ENCODE data around the gene TTC27. TPM values are rescaled to one million over a fixed set of nuclear protein-coding genes. Genes with fewer than 3 reads are reported as not detected.

TTC27 gene
- total RNA-seq, 1 donor from 2014 or later, result 7.5 TPM

GRCh38 chr2:32849456-32850194, 221.8 kb downstream of the TTC27 start:
- Histone ChIP-seq H3K27ac (replicated peaks) (peak overlapping the region; percentile 32), H3K4me3 (no peak overlapping the region), H3K4me1 (no peaks in the 10 kb centered on the region), H3K9me3 (replicated peaks) (no peaks in the 10 kb centered on the region), H3K27me3 (ENCODE audit: low read depth) (no peaks in the 10 kb centered on the region), H3K36me3 (no peaks in the 10 kb centered on the region)
- TF ChIP-seq, protein P1, sequence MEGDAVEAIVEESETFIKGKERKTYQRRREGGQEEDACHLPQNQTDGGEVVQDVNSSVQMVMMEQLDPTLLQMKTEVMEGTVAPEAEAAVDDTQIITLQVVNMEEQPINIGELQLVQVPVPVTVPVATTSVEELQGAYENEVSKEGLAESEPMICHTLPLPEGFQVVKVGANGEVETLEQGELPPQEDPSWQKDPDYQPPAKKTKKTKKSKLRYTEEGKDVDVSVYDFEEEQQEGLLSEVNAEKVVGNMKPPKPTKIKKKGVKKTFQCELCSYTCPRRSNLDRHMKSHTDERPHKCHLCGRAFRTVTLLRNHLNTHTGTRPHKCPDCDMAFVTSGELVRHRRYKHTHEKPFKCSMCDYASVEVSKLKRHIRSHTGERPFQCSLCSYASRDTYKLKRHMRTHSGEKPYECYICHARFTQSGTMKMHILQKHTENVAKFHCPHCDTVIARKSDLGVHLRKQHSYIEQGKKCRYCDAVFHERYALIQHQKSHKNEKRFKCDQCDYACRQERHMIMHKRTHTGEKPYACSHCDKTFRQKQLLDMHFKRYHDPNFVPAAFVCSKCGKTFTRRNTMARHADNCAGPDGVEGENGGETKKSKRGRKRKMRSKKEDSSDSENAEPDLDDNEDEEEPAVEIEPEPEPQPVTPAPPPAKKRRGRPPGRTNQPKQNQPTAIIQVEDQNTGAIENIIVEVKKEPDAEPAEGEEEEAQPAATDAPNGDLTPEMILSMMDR (IDR thresholded peaks at IDR 0.05; ENCODE audit: borderline replicate concordance), result no peak
- DNase-seq, result no peak
- intact Hi-C loops (cut with micrococcal nuclease), result no loop called here

DNA sequence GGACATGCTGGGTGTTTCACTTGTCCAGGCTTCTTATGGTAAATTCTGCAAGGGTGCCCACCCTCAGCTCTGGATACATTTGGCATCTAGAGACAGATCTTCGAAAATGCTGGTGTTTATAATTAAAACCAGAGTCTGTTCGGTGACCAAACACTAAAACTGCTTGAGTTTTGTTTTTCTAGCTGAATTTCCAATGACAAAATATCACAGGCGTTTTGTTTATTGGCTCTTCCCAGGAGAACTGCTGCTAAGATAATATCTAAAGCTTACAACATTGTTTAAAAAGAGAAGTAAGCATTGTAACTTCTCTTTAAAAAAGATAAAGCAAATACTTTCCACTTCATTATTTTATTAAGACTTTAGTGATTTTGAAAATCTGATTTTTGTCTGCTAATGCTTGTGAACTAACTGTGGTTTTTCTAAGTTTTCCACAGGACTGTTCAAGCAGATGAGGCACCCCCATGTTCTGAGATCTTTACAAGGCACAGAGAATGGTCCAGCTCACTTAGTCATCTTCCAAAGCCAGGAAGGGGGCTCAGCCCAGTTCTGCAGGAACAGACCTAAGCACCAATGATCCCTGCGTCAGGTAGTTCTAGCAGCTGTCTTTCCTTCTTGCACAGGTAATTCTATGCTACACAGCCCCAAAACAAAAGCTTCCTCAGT, 224.1 kb downstream of the TTC27 start:
- no peak overlapping the region for H3K4me3 ChIP-seq
- no peaks in the 10 kb centered on the region for H3K36me3 ChIP-seq
- no peaks in the 10 kb centered on the region for H3K4me1 ChIP-seq
- intact Hi-C loops (cut with micrococcal nuclease), result no loop called here
- H3K27ac ChIP-seq (replicated peaks), result no peak overlapping the region
- TF ChIP-seq, protein P1 (IDR thresholded peaks at IDR 0.05; ENCODE audit: borderline replicate concordance), result no peak
- no peaks in the 10 kb centered on the region for H3K9me3 ChIP-seq (replicated peaks)
- DNase-seq, result no peak
- no peaks in the 10 kb centered on the region for H3K27me3 ChIP-seq (ENCODE audit: low read depth)

DNA sequence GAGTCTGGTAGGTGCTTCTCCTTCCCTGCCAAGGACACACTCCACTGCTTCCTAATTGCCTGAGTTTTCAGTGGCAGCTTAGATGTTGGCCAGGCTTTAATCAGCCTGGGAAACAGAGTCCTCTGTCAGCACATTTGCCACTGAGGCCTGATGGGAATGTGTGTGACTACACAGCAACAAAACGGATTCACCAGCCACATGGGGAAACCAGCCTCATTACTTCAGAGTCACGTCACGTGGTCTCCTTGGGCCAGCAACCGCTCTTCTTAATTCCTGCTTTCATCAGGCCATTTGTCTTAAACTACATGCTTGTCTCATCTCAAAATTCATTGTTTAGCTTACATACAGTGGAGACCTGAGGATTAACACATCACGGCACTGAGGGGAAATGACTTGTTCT, 225.0 kb downstream of the TTC27 start:
- H3K27ac ChIP-seq (replicated peaks), result no peak overlapping the region
- H3K36me3 ChIP-seq, result no peaks in the 10 kb centered on the region
- DNase-seq, result no peak
- intact Hi-C loops (cut with micrococcal nuclease), result no loop called here
- no peaks in the 10 kb centered on the region for H3K9me3 ChIP-seq (replicated peaks)
- H3K4me3 ChIP-seq, result no peak overlapping the region
- H3K4me1 ChIP-seq, result no peaks in the 10 kb centered on the region
- no peaks in the 10 kb centered on the region for H3K27me3 ChIP-seq (ENCODE audit: low read depth)
- TF ChIP-seq, protein P1 (IDR thresholded peaks at IDR 0.05; ENCODE audit: borderline replicate concordance), result no peak

DNA sequence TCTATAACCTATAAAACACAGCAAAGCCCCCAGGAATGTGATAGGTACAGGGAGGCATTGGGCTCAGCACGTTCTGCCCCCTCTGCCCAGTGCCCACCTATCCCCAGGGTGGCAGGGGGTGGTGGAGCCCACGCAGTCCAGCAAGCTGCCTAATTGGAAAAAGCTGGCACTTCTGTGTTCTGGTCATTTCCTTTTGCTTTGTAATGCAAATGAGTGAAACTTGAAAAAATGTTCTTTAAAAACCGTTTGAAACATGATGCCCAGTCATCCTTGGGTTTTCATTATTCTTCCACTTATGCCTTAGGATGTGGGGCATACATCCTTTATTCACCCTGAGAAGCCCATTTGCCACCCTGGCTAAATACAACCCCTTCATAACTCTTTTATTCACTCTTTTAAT, 229.0 kb downstream of the TTC27 start:
- no peaks in the 10 kb centered on the region for H3K27me3 ChIP-seq (ENCODE audit: low read depth)
- intact Hi-C loops (cut with micrococcal nuclease), result no loop called here
- H3K4me3 ChIP-seq, result no peak overlapping the region
- H3K27ac ChIP-seq (replicated peaks), result no peak overlapping the region
- TF ChIP-seq, protein P1 (IDR thresholded peaks at IDR 0.05; ENCODE audit: borderline replicate concordance), result no peak
- no peaks in the 10 kb centered on the region for H3K4me1 ChIP-seq
- no peaks in the 10 kb centered on the region for H3K36me3 ChIP-seq
- H3K9me3 ChIP-seq (replicated peaks), result no peaks in the 10 kb centered on the region
- DNase-seq, result no peak

GRCh38 chr2:32858713-32859112, 230.9 kb downstream of the TTC27 start:
- H3K4me1 ChIP-seq, result no peaks in the 10 kb centered on the region
- H3K36me3 ChIP-seq, result no peaks in the 10 kb centered on the region
- no peak overlapping the region for H3K4me3 ChIP-seq
- TF ChIP-seq, protein P1 (IDR thresholded peaks at IDR 0.05; ENCODE audit: borderline replicate concordance), result no peak
- H3K9me3 ChIP-seq (replicated peaks), result no peaks in the 10 kb centered on the region
- no peak for DNase-seq
- H3K27me3 ChIP-seq (ENCODE audit: low read depth), result no peaks in the 10 kb centered on the region
- H3K27ac ChIP-seq (replicated peaks), result no peak overlapping the region
- intact Hi-C loops (cut with micrococcal nuclease), result no loop called here
